WTC11 (cell line): ENCODE results near the gene SIGLEC14.

Experiments used
- AFF4 ChIP-seq: sonication (generic); formaldehyde crosslinking; IDR thresholded peaks from 2 replicates; pipeline ENCODE4 v1.8.1; 2023; ENCODE audit warnings: mild to moderate bottlenecking, missing genetic modification reagents, borderline replicate concordance
- CTCF ChIP-seq: fragments of 200-600 bp; IDR thresholded peaks from 2 replicates; pipeline ENCODE4 v1.8.0; 2022; ENCODE audit warnings: antibody characterized with exemption
- ESRRA ChIP-seq: sonication (generic); formaldehyde crosslinking; IDR thresholded peaks from 2 replicates; pipeline ENCODE4 v1.8.1; 2022; ENCODE audit warnings: mild to moderate bottlenecking, missing genetic modification reagents, borderline replicate concordance
- FOXP4 ChIP-seq: sonication (generic); formaldehyde crosslinking; IDR thresholded peaks from 2 replicates; pipeline ENCODE4 v1.8.0; 2022; ENCODE audit warnings: mild to moderate bottlenecking, missing genetic modification reagents
- MLX ChIP-seq: sonication (generic); formaldehyde crosslinking; IDR thresholded peaks from 2 replicates; pipeline ENCODE4 v1.8.1; 2023; ENCODE audit warnings: mild to moderate bottlenecking, missing genetic modification reagents, moderate library complexity
- MXD4 ChIP-seq: fragments of 250-450 bp; sonication (Bioruptor Pico); IDR thresholded peaks from 2 replicates; pipeline ENCODE4 v1.8.0; 2021; ENCODE audit warnings: mild to moderate bottlenecking, moderate library complexity, borderline replicate concordance
- OVOL2 ChIP-seq: fragments of 250-450 bp; sonication (Bioruptor Pico); IDR thresholded peaks from 2 replicates; pipeline ENCODE4 v1.9.0; 2021; ENCODE audit warnings: mild to moderate bottlenecking, borderline replicate concordance

GRCh38 chr19:51626675-51627074, 19.9 kb downstream of the SIGLEC14 start:
- no peak for TF ChIP-seq OVOL2 (CRISPR knock-in tag)
- no peak for TF ChIP-seq CTCF
- no peak for TF ChIP-seq FOXP4 (CRISPR knock-in tag)
- no peak for TF ChIP-seq MXD4 (CRISPR knock-in tag)
- no peak for TF ChIP-seq AFF4 (CRISPR knock-in tag)
- no peak for TF ChIP-seq ESRRA
- no peak for TF ChIP-seq MLX (CRISPR knock-in tag)
